ACC112 (cell line): Measurements from ENCODE around the gene PCSK5.
"Not testable (repeated sequence)": the region's sequence is repeated elsewhere in the genome, so short reads cannot be mapped to it uniquely, and the experiment has no call there.

ENCODE experiments used
- H2AFZ ChIP-seq: fragments of 200-600 bp; sonication (generic); one replicate; pipeline ENCODE4 v1.6.0; 2017; ENCODE audit warnings: antibody characterized with exemption, low read length; ENCODE audit not compliant: unreplicated experiment
- H3K27ac ChIP-seq: fragments of 200-600 bp; sonication (generic); 2 replicates; pipeline ENCODE4 v1.5.1; 2014; ENCODE audit warnings: low read depth, mild to moderate bottlenecking, antibody characterized with exemption, low read length, moderate library complexity
- H3K27me3 ChIP-seq: fragments of 200-600 bp; sonication (generic); 2 replicates; pipeline ENCODE4 v1.6.1; 2014; ENCODE audit warnings: mild to moderate bottlenecking, antibody characterized with exemption, low read length, moderate library complexity, mixed read lengths; ENCODE audit not compliant: insufficient read depth
- H3K36me3 ChIP-seq: fragments of 200-600 bp; sonication (generic); 2 replicates; pipeline ENCODE4 v1.6.1; 2016; ENCODE audit warnings: mild to moderate bottlenecking, antibody characterized with exemption, low read length, moderate library complexity, mixed read lengths; ENCODE audit not compliant: insufficient read depth
- H3K4me1 ChIP-seq: fragments of 200-600 bp; sonication (generic); one replicate; pipeline ENCODE4 v1.6.1; 2016; ENCODE audit warnings: low read length, mixed read lengths; ENCODE audit not compliant: insufficient read depth, unreplicated experiment, control insufficient read depth
- H3K4me3 ChIP-seq: fragments of 200-600 bp; sonication (generic); 2 replicates; pipeline ENCODE4 v1.5.1; 2014; ENCODE audit warnings: mild to moderate bottlenecking, low read depth, low read length
- H3K79me2 ChIP-seq: fragments of 200-600 bp; sonication (generic); one replicate; pipeline ENCODE4 v1.6.0; 2016; ENCODE audit warnings: low read length; ENCODE audit not compliant: control insufficient read depth, unreplicated experiment, insufficient read depth

PCSK5 gene

DNA sequence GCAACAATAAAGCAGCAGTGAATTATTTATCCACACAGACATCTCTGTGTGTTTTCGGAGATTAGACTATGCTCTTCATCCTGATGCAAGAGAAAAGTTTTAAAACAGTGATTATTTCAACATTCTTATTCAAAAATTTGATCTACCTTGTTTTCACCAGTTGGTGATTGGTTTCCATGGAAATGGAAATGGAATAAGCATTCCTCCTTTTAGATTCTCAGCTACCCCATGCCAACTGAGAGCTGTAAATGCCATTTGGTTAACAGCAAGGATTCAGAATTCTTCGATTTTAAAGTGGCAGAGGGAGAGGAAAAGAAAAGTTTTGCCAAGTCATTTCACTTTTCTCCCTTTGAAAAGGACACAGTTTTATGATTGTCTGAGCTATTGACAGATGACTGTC, 154.7 kb downstream of the PCSK5 start:
- H3K36me3 ChIP-seq: no peaks in the 10 kb centered on the region
- H3K4me3 ChIP-seq: no peak overlapping the region
- H3K79me2 ChIP-seq: no peaks in the 10 kb centered on the region
- H3K27ac ChIP-seq: no peak overlapping the region
- no peaks in the 10 kb centered on the region for H3K27me3 ChIP-seq
- H2AFZ ChIP-seq: no peak overlapping the region
- no peaks in the 10 kb centered on the region for H3K4me1 ChIP-seq

DNA sequence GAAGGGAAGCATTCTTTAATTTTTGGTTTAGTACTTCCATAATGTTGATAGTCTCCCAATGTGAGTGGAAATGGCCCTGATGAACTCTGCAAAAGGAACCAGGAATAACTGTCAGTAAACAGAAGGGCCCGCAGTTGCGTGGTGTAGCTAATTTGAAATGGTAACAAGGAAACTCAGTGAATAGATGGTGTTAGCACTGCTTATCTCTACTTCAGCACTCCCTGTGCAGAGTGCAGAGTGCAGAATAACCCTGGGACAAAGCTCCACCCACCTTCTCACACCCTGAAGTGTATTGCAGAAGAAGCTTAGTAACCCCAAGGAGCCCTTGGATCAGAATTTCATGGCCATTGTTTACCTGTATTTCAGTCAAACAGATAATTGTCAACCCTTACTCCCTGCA, 158.9 kb downstream of the PCSK5 start:
- Histone ChIP-seq H3K27ac (no peak overlapping the region), H3K36me3 (no peaks in the 10 kb centered on the region), H3K4me1 (no peaks in the 10 kb centered on the region), H3K27me3 (no peaks in the 10 kb centered on the region), H2AFZ (no peak overlapping the region), H3K79me2 (no peaks in the 10 kb centered on the region), H3K4me3 (no peak overlapping the region)

DNA sequence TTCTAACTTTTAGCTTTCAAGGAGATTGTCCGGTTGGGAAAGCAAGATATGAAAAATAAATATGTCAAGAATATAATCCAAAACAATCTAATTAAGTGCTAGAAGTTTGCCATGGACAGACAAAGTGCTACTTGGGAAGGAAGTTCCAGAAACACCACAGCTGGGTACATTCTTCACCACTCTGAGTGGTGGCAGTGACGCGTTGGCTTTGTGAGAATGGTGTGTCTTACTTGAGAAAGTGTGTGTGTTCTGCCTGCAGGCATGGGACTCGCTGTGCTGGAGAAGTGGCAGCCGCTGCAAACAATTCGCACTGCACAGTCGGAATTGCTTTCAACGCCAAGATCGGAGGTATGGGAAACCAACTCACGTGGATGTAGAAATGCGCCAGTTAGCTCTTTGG, 177.2 kb downstream of the PCSK5 start:
- no peaks in the 10 kb centered on the region for H3K4me1 ChIP-seq
- no peak overlapping the region for H3K4me3 ChIP-seq
- H2AFZ ChIP-seq: no peak overlapping the region
- H3K36me3 ChIP-seq: no peaks in the 10 kb centered on the region
- no peak overlapping the region for H3K27ac ChIP-seq
- H3K79me2 ChIP-seq: no peaks in the 10 kb centered on the region
- no peaks in the 10 kb centered on the region for H3K27me3 ChIP-seq

DNA sequence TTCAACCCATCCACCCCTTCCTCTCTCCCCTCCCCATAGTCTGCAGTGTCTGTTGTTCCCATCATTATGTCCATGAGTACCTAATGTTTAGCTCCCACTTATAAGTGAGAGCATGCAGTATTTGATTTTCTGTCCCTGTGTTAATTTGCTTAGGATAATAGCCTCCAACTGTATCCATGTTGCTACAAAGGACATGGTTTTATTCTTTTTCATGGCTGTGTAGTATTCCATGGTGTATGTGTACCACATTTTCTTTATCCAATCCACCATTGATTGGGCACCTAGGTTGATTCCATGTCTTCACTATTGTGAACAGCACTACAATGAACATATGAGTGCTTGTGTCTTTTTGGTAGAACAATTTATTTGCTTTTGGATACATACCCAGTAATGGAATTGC, 187.1 kb downstream of the PCSK5 start:
- no peak overlapping the region for H3K27ac ChIP-seq
- H3K4me3 ChIP-seq: no peak overlapping the region
- no peaks in the 10 kb centered on the region for H3K79me2 ChIP-seq
- no peaks in the 10 kb centered on the region for H3K4me1 ChIP-seq
- no peaks in the 10 kb centered on the region for H3K36me3 ChIP-seq
- no peaks in the 10 kb centered on the region for H3K27me3 ChIP-seq
- H2AFZ ChIP-seq: no peak overlapping the region

DNA sequence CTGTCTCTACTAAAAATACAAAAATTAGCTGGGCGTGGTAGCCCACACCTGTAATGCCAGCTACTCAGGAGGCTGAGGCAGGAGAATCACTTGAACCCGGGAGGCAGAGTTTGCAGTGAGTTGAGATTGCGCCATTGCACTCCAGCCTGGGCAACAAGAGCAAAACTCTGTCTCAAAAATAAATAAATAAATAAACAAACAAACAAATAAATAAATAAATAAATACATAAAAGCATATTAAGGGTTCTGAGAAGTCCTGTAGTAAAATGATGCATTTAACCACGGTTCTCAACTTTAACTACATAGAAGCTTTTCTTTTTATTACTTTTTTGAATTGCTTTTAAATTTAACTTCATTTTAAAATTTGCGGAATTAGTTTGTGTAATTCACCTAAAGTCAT, 190.8 kb downstream of the PCSK5 start:
- not testable (repeated sequence) for H2AFZ ChIP-seq, H3K27ac ChIP-seq, H3K27me3 ChIP-seq, H3K4me3 ChIP-seq, H3K79me2 ChIP-seq, H3K36me3 ChIP-seq, H3K4me1 ChIP-seq

DNA sequence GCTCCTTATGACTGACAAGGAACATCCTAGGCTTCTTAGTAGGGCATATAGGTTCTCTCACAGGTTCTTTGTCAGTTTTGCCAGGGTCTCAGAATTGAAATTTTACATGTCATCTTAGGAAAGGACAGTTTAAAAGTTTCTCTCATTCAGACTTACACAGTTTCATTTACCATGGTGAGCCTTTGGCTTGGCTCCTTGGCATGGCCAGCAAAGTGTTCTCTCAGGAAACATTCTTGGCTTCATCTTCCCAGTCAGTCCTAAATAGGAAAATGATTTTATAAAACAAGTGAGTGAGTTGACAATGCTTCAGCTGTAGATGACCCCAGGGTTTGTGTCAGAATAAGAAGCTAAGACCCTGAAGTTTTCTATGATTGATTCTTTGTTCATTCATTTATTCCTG, 191.6 kb downstream of the PCSK5 start:
- Histone ChIP-seq H3K27ac (no peak overlapping the region), H3K27me3 (no peaks in the 10 kb centered on the region), H2AFZ (no peak overlapping the region), H3K4me3 (no peak overlapping the region), H3K36me3 (no peaks in the 10 kb centered on the region), H3K79me2 (no peaks in the 10 kb centered on the region), H3K4me1 (no peaks in the 10 kb centered on the region)

DNA sequence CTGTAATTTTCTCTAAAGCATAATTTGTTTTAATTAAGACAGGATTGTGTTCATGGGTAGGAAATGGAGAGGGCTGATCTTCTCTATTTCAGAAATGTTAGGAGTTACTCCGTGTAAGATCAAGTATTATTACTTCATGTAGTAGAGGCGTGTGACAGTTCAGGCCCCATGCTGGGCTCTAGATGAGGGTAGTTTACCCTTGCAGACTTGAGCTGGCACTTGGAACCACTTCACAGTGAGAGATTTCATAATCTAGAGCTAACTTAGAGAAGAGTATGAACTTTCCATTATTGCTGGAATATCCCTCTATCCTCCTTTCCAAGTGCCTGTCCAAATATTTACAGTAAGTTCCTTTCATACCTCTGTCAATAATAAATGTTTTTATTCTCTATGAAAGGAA, 195.1 kb downstream of the PCSK5 start:
- no peaks in the 10 kb centered on the region for H3K27me3 ChIP-seq
- no peak overlapping the region for H3K27ac ChIP-seq
- no peaks in the 10 kb centered on the region for H3K79me2 ChIP-seq
- no peaks in the 10 kb centered on the region for H3K4me1 ChIP-seq
- H2AFZ ChIP-seq: no peak overlapping the region
- H3K36me3 ChIP-seq: no peaks in the 10 kb centered on the region
- no peak overlapping the region for H3K4me3 ChIP-seq

DNA sequence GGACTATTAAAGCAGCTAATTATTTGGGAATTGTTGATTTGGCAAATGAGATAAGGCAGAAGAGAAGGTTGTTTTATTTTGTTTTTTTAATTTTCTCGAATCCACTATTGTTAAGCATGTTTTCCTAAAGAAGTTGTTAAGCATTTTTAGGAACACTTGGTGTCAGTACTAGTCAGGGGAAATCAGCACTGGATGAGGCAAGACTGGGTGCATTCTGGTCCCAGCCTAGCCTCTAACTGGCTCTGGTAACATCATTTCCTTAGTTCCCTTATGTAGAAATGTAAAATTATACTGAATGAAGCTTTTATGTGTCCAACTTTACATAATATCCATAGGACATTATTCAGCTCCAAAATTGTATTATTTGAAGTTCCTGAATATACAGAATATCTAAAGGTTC, 196.1 kb downstream of the PCSK5 start:
- Histone ChIP-seq H3K4me3 (no peak overlapping the region), H3K27ac (no peak overlapping the region), H2AFZ (no peak overlapping the region), H3K36me3 (no peaks in the 10 kb centered on the region), H3K4me1 (no peaks in the 10 kb centered on the region), H3K27me3 (no peaks in the 10 kb centered on the region), H3K79me2 (no peaks in the 10 kb centered on the region)

DNA sequence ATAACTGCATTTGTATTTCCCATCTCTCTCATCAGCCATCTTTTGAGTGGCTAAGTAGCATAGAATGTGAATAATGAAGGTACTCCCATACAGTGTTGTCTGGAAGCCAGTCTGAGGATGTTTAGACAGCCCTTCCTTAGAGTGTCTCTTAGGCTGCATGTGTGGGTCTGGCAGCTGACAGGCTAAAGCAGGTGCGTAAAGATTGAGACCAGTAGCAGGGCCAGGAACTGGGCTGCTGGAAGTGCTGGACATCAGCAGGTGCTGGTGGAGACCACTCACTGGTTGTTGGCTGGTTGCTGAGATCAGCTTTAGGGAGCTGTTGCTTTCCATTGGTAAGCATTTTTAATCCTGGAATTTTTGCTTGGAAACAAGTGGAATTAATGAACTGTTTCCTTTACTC, 197.5 kb downstream of the PCSK5 start:
- H2AFZ ChIP-seq: no peak overlapping the region
- no peaks in the 10 kb centered on the region for H3K79me2 ChIP-seq
- no peak overlapping the region for H3K27ac ChIP-seq
- no peaks in the 10 kb centered on the region for H3K27me3 ChIP-seq
- H3K4me3 ChIP-seq: no peak overlapping the region
- no peaks in the 10 kb centered on the region for H3K36me3 ChIP-seq
- no peaks in the 10 kb centered on the region for H3K4me1 ChIP-seq

DNA sequence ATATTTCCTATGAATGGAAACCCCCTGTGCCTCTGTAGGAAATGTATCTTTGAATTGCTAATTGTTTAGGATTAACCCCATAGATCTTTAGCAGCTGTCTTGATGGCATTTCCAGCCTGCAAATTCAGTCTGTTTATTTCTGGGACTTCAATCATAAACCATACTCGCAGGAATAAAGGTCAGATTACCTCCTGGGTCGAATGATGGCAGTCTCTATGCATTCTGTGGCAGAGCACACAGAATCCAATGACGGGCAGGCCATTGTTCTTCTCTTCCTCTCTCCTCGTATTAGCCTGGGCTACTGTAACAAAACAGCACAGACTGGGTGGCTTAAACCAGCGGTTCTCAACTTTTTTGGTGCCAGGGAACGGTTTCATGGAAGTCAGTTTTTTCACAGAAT, 199.9 kb downstream of the PCSK5 start:
- Histone ChIP-seq H3K36me3 (no peaks in the 10 kb centered on the region), H3K79me2 (no peaks in the 10 kb centered on the region), H3K4me1 (no peaks in the 10 kb centered on the region), H3K27me3 (no peaks in the 10 kb centered on the region), H2AFZ (no peak overlapping the region), H3K27ac (no peak overlapping the region), H3K4me3 (no peak overlapping the region)

DNA sequence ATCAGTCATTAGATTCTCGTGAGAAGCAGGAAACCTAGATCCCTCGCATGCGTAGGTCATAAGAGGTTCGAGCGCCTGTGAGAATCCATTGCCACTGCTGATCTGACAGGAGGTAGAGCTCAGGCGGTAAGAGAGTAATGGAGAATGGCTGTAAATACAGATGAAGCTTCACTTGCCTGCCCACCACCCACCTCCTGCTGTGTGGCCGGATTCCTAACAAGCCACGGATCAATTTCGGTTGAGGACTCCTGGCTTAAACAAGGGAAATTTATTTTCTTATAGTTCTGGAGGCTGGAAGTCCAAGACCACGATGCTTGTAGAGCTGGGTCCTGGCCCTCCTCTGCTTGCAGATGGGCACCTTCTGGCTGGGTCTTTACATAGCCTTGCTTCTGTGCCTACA, 200.4 kb downstream of the PCSK5 start:
- Histone ChIP-seq H3K27me3 (no peaks in the 10 kb centered on the region), H3K27ac (no peak overlapping the region), H2AFZ (no peak overlapping the region), H3K4me1 (no peaks in the 10 kb centered on the region), H3K4me3 (no peak overlapping the region), H3K79me2 (no peaks in the 10 kb centered on the region), H3K36me3 (no peaks in the 10 kb centered on the region)

DNA sequence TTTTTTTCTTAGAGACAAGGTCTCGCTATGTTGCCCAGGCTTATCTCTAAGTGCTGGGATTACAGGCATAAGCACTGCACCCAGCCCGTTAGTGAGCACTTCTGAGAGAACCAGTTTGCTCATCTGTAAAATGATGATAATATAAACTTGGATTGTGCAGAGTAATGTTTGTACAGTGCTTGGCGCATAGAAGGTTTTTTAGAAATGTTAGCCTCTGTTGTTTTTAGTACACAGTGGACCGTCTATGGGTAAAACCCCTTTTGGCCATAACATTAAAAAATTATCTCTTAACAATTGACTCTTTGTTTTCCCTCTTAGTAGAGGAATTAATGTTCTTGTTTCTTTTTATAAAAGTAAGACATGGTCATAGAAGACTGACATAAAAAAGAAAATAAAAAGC, 202.1 kb downstream of the PCSK5 start:
- no peaks in the 10 kb centered on the region for H3K27me3 ChIP-seq
- H3K4me3 ChIP-seq: no peak overlapping the region
- no peaks in the 10 kb centered on the region for H3K4me1 ChIP-seq
- H3K36me3 ChIP-seq: no peaks in the 10 kb centered on the region
- no peak overlapping the region for H3K27ac ChIP-seq
- no peaks in the 10 kb centered on the region for H3K79me2 ChIP-seq
- H2AFZ ChIP-seq: no peak overlapping the region
